GM12801 (cell line): ENCODE measurements around the gene SFT2D3.

Experiments
- CTCF ChIP-seq: IDR thresholded peaks from one replicate; pipeline ENCODE4 v1.5.1; 2011; ENCODE audit warnings: control low read depth; ENCODE audit not compliant: insufficient read length; ENCODE audit errors: extremely low read depth

Gene SFT2D3

DNA sequence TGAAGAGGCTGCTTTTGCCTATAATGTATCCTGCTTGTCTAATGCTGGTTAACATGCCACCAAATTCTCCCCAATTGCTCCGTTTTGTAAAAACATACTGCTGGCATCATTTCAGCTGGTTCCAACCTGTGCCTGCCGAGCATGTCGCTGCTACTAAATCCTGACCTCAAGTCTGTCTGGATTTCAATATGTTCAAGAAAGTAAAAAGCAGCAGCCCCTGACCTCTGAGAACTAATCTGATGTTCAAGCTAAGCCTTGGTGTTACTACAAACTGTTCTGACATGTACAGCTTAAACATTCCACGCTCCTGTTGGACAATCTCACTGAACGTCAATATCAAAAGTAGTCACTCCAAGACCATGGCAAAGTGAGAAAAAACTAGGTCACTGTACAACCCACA is 46.3 kb downstream of the SFT2D3 start:
- TF ChIP-seq CTCF, result no peak

DNA sequence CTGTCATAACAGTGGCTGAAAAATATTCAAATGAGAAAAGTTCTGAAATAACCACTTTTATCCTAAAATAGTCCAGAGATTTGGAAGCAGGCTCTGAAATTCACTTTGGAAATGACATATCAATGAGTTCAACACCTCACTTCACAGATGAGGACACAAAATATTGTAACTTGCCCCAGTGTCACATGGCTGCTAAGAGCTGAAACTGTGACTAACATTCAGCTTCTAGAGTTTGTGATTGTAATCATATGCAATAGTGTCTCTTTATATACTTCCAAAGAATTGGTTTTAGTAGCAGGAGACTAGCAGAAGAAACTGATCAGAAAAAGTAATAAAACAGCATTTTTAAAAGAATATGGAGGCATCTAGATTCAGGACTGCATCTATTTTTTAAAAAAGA is 52.1 kb downstream of the SFT2D3 start:
- TF ChIP-seq CTCF, result no peak

- no peak for TF ChIP-seq CTCF
Observed at GRCh38 chr2:127754186-127754585, 52.9 kb downstream of the SFT2D3 start.
